Ectodermal cell (in vitro differentiated cells): ENCODE results near the gene SPPL2B.
A peak's percentile ranks its signal among the peaks of the same experiment; 100 is the strongest.

Source experiments
- H3K27ac ChIP-seq: 2 replicates; pipeline ENCODE4 v1.7.0; 2013; ENCODE audit warnings: mild to moderate bottlenecking, low read depth, low read length; ENCODE audit not compliant: insufficient read depth, poor library complexity, severe bottlenecking
- H3K27me3 ChIP-seq: 2 replicates; pipeline ENCODE4 v1.7.0; 2013; ENCODE audit warnings: mild to moderate bottlenecking, low read length; ENCODE audit not compliant: insufficient read depth, control insufficient read depth, poor library complexity, severe bottlenecking
- H3K36me3 ChIP-seq: one replicate; pipeline ENCODE4 v1.7.0; 2013; ENCODE audit warnings: low read length; ENCODE audit not compliant: control insufficient read depth, insufficient read depth
- H3K4me1 ChIP-seq: one replicate; pipeline ENCODE4 v1.7.0; 2013; ENCODE audit warnings: low read length; ENCODE audit not compliant: control insufficient read depth, insufficient read depth
- H3K4me3 ChIP-seq: 2 replicates; pipeline ENCODE4 v1.7.0; 2013; ENCODE audit warnings: low read depth, low read length, control low read depth; ENCODE audit not compliant: insufficient read depth
- H3K9me3 ChIP-seq: 2 replicates; pipeline ENCODE4 v1.7.0; 2013; ENCODE audit warnings: mild to moderate bottlenecking, low read length, moderate library complexity; ENCODE audit not compliant: control insufficient read depth
- WGBS, 2 experiments: methylation state at CpG; one replicate each; pipeline ENCODE4 v1.1.7; 2013; ENCODE audit warnings: missing lambda C conversion rate in 2 of 2; 5-methylcytosine and 5-hydroxymethylcytosine counted together

Gene SPPL2B

GRCh38 chr19:2323707-2324106, 4.8 kb upstream of the SPPL2B start:
- WGBS, 2 experiments: 95 to 96% methylated on average over 16 to 19 of the region's 19 CpGs
- H3K4me3 ChIP-seq: no peak overlapping the region
- no peaks in the 10 kb centered on the region for H3K27me3 ChIP-seq
- H3K9me3 ChIP-seq: no peaks in the 10 kb centered on the region
- H3K27ac ChIP-seq: no peak overlapping the region
- H3K36me3 ChIP-seq: no peaks in the 10 kb centered on the region
- H3K4me1 ChIP-seq: peaks cover 7% of the 10 kb centered on the region

DNA sequence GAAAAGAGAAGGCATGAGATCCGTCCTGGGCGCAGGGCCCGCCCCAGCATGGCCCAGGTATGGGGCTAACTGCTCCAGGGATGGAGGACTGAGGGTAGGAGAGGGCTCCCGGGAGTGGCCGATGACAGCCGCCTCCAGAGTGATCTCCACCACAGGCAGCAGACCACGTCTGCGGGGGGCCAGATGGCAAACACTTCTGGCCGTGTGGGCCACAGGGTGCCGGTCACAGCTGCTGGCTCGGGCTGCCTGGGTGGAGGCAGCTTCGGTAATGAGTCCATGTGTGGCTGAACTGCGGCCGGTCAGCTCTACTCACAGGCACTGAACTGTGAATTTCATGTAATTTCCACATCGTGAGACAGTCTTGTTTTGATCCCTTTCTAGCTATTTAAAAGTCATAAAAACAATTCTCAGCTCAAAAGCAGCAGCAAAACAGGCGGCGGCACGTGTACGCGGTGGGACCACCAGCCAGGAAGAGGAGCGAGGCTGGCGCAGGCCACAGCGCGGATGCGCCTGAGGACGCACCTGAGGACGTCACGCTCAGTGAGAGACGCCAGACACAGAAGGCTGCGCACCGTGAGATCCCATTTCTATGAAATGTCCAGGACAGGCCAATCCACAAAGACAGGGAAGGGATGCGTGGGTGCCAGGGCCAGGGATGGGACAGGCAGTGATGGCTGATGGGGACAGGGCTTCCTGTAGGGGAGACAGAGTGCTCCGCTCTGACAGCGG, 4.1 kb upstream of the SPPL2B start:
- no peaks in the 10 kb centered on the region for H3K9me3 ChIP-seq
- peaks cover 7% of the 10 kb centered on the region for H3K4me1 ChIP-seq
- no peaks in the 10 kb centered on the region for H3K27me3 ChIP-seq
- no peak overlapping the region for H3K27ac ChIP-seq
- WGBS, 2 experiments: 92 to 94% methylated on average over 34 of the region's 34 CpGs
- H3K4me3 ChIP-seq: no peak overlapping the region
- no peaks in the 10 kb centered on the region for H3K36me3 ChIP-seq

DNA sequence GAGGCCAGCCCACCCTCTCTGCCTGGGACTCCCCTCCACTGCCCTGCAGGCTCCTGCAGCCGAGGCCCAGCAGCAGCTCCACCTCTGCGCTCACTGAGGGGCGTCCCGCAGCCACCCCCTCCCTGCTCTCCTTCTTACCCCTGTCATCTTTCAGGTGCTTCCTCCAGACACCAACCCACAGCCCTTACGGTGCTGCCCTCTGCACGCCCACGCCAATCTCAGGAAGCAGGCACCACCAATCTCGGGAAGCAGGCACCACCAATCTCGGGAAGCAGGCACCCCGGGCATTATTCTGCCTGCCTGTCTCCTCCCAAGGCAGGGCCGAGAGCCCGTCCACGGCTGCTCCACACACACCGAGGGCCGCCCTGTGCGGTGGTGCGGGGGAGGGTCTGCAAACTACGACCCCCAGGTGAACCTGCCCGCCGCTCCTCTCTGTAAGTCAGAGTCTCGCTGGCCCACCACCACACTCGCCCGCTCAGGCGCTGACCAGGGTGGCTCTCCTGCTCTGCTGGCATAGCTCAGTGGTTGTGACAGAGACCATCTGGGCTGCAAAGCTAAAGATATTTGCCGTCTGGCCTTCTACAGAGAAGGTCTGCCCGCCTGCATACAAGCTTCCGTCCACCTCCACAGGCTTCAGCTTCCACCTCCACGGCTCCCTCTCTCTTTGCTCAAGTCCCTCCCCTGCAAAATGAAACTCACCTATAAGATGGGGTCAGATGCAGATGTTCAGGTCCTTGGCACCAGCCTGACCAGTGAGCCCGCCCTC, 3.0 kb upstream of the SPPL2B start:
- no peak overlapping the region for H3K27ac ChIP-seq

DNA sequence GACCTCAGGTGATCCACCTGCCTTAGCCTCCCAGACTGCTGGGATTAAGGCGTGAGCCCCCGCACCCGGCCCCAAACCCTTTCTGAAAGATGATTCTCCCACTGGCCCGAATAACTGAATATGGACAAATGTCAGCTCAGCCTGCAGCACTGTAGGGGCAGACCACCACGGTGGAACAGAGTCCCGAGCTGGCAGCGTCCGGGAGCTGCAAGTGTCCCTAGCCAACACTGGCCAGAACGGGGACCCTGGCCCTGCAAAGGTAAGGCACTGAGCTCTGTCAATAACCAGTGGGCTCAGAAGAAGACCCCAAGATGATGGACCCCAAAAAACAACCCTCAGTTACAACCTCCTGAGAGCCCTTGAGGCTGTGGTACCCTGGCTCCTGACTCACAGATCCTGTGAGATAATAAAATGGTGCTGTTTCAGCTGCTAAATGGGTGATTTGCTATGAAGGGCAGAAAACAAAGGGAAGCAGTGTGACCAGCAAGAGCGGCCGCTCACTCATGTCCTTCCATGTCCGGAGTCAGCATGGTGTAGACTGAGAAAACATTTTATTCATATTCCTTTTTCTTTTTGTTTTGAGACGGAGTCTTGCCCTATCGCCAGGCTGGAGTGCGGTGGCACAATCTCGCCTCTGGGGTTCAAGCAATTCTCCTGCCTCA, 1.7 kb upstream of the SPPL2B start:
- Histone ChIP-seq H3K4me1 (peaks cover 20% of the 10 kb centered on the region), H3K36me3 (no peaks in the 10 kb centered on the region), H3K27ac (no peak overlapping the region), H3K27me3 (no peaks in the 10 kb centered on the region), H3K4me3 (no peak overlapping the region), H3K9me3 (no peaks in the 10 kb centered on the region)
- WGBS, 2 experiments: 91 to 93% methylated on average over 16 of the region's 16 CpGs

More for the DNA sequence above, 3.0 kb upstream of the SPPL2B start:
- H3K27me3 ChIP-seq: no peaks in the 10 kb centered on the region
- H3K4me1 ChIP-seq: peaks cover 10% of the 10 kb centered on the region
- H3K4me3 ChIP-seq: no peak overlapping the region
- WGBS, 2 experiments: 89 to 91% methylated on average over 29 of the region's 29 CpGs
- no peaks in the 10 kb centered on the region for H3K9me3 ChIP-seq
- no peaks in the 10 kb centered on the region for H3K36me3 ChIP-seq

- 1 to 3% methylated on average over 18 of the region's 18 CpGs for whole genome bisulfite sequencing, 2 experiments
- H3K4me3 ChIP-seq: peak overlapping the region; percentile 97
- peak overlapping the region; percentile 61 for H3K27ac ChIP-seq
- H3K9me3 ChIP-seq: no peaks in the 10 kb centered on the region
- no peaks in the 10 kb centered on the region for H3K27me3 ChIP-seq
- H3K4me1 ChIP-seq: peaks cover 20% of the 10 kb centered on the region
- no peaks in the 10 kb centered on the region for H3K36me3 ChIP-seq
These were observed 597 bp upstream of the SPPL2B start for GRCh38 chr19:2327773-2328400.

- peak overlapping the region; percentile 97 for H3K4me3 ChIP-seq
- no peaks in the 10 kb centered on the region for H3K27me3 ChIP-seq
- H3K36me3 ChIP-seq: no peaks in the 10 kb centered on the region
- H3K4me1 ChIP-seq: peaks cover 20% of the 10 kb centered on the region
- no peaks in the 10 kb centered on the region for H3K9me3 ChIP-seq
- peak overlapping the region; percentile 76 for H3K27ac ChIP-seq
- 9 to 10% methylated on average over 16 of the region's 16 CpGs for WGBS, 2 experiments
These were observed 630 bp downstream of the SPPL2B start for GRCh38 chr19:2329149-2329478.

- 45 to 46% methylated on average over 13 of the region's 13 CpGs for WGBS, 2 experiments
- Histone ChIP-seq H3K4me3 (peak overlapping the region; percentile 97), H3K27ac (peak overlapping the region; percentile 32), H3K4me1 (peaks cover 20% of the 10 kb centered on the region), H3K36me3 (no peaks in the 10 kb centered on the region), H3K27me3 (no peaks in the 10 kb centered on the region), H3K9me3 (no peaks in the 10 kb centered on the region)
These were observed 1.0 kb downstream of the SPPL2B start for GRCh38 chr19:2329501-2329916.

- 85 to 89% methylated on average over 10 of the region's 10 CpGs for WGBS, 2 experiments
- no peaks in the 10 kb centered on the region for H3K36me3 ChIP-seq
- H3K4me3 ChIP-seq: no peak overlapping the region
- H3K27me3 ChIP-seq: no peaks in the 10 kb centered on the region
- peaks cover 20% of the 10 kb centered on the region for H3K4me1 ChIP-seq
- H3K9me3 ChIP-seq: no peaks in the 10 kb centered on the region
- no peak overlapping the region for H3K27ac ChIP-seq
These were observed 1.8 kb downstream of the SPPL2B start for GRCh38 chr19:2330255-2330631.

DNA sequence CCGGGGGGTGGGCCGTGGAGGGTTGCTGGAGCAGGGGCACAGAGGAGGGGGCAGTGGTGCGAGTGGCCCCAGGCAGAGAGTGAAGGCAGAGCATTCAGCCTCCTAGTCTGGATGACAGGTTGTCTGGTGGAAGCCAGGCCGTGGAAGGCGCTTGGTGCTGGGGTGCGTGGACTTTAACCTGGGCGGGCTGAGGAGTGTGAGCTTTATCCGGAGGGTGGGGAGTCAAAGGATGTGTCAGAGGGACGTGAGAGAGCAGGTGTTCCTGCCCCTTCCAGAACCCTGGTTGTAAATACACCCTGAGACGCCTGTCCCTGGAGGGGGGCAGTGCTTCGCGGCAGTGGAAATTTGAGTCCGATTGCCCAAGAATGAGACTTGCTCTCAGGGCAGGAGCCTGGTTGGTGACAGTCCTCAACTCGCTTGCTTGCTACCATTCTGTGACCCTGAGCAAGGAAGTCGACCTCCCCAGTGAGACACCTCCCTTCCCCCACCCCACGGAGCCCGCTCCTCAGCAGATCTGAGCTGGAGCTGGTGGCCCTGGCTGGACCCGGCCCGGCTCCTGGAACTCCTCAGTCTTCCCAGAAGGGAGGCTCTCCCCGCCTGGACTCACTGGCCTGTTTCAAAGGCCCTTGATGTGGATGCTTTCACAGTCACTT, 2.3 kb downstream of the SPPL2B start:
- Histone ChIP-seq H3K4me1 (peaks cover 20% of the 10 kb centered on the region), H3K27ac (peak overlapping the region; percentile 32), H3K9me3 (no peaks in the 10 kb centered on the region), H3K4me3 (no peak overlapping the region), H3K36me3 (no peaks in the 10 kb centered on the region), H3K27me3 (no peaks in the 10 kb centered on the region)
- 70 to 74% methylated on average over 20 of the region's 20 CpGs for WGBS, 2 experiments
